Uterus (tissue), 2 donors: Measurements from ENCODE around the gene URB2.

Experiments
- CTCF ChIP-seq, 4 experiments: fragments of 200-600 bp in 2 of 4; fragments of 450-650 bp in 2 of 4; sonication (generic) in 2 of 4; IDR thresholded peaks; one replicate each; pipeline ENCODE4 v1.5.1; 2016 to 2019; ENCODE audit warnings: antibody characterized with exemption in 4 of 4, mild to moderate bottlenecking in 2 of 4, moderate library complexity in 1 of 4
- POLR2A ChIP-seq, 2 donors: fragments of 450-650 bp; IDR thresholded peaks; one replicate each; pipeline ENCODE4 v1.6.1; 2016; ENCODE audit warnings: antibody characterized with exemption in 2 of 2, mild to moderate bottlenecking in 1 of 2, moderate library complexity in 1 of 2

DNA sequence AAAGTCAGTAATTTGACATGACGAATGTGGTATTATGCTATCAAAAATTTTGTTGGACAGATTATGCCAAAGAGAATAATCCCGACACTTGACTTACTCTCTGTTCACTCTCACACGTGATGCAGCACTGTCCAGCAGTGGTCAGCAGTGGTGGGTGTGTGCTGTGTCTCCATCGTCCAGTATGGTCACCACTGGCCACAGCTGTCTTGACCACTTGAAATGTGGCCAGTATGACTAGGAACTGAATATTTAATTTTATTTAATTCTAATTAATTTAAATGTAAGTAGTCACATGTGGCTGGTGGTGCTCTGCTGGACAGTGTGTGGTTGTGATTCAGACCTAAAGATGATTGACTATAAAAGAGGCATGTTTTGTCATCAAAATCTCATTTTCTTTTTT is 24.0 kb downstream of the URB2 start:
- TF ChIP-seq POLR2A (IDR thresholded peaks at IDR 0.05) (no peak), CTCF (IDR thresholded peaks at IDR 0.05) (no peak)
